ENCODE results near the gene SYNPR. TPM values are rescaled to one million over a fixed set of nuclear protein-coding genes. Genes with fewer than 3 reads are reported as not detected.

SYNPR gene
- total RNA-seq, 1 donor from 2014 or later, result not detected

- intact Hi-C loops (cut with micrococcal nuclease), result no loop called here
- H3K27ac Mint-ChIP-seq, result no peak overlapping the region
- no peaks in the 10 kb centered on the region for H3K4me1 Mint-ChIP-seq (ENCODE audit: low read depth)
- no peaks in the 10 kb centered on the region for H3K36me3 Mint-ChIP-seq (ENCODE audit: low read depth)
- H3K27me3 Mint-ChIP-seq (ENCODE audit: low read depth), result no peaks in the 10 kb centered on the region
- no peaks in the 10 kb centered on the region for H3K9me3 Mint-ChIP-seq
- no peak overlapping the region for H3K4me3 Mint-ChIP-seq (ENCODE audit: low read depth)
- DNase-seq (ENCODE audit: low spot score), result no peak
These were observed 192.6 kb downstream of the SYNPR start for GRCh38 chr3:63470745-63471144.

GRCh38 chr3:63471781-63472180 lies 193.7 kb downstream of the SYNPR start:
- Mint-ChIP-seq H3K27me3 (ENCODE audit: low read depth) (no peaks in the 10 kb centered on the region), H3K36me3 (ENCODE audit: low read depth) (no peaks in the 10 kb centered on the region), H3K27ac (no peak overlapping the region), H3K4me1 (ENCODE audit: low read depth) (no peaks in the 10 kb centered on the region), H3K4me3 (ENCODE audit: low read depth) (no peak overlapping the region), H3K9me3 (no peaks in the 10 kb centered on the region)
- intact Hi-C loops (cut with micrococcal nuclease), result no loop called here
- DNase-seq (ENCODE audit: low spot score), result no peak

GRCh38 chr3:63473641-63474166 lies 195.6 kb downstream of the SYNPR start:
- Mint-ChIP-seq H3K27ac (no peak overlapping the region), H3K9me3 (no peaks in the 10 kb centered on the region), H3K4me3 (ENCODE audit: low read depth) (no peak overlapping the region), H3K27me3 (ENCODE audit: low read depth) (no peaks in the 10 kb centered on the region), H3K36me3 (ENCODE audit: low read depth) (no peaks in the 10 kb centered on the region), H3K4me1 (ENCODE audit: low read depth) (no peaks in the 10 kb centered on the region)
- intact Hi-C loops (cut with micrococcal nuclease), result no loop called here
- DNase-seq (ENCODE audit: low spot score), result no peak

GRCh38 chr3:63474828-63475518 lies 196.9 kb downstream of the SYNPR start:
- Mint-ChIP-seq H3K36me3 (ENCODE audit: low read depth) (no peaks in the 10 kb centered on the region), H3K4me1 (ENCODE audit: low read depth) (no peaks in the 10 kb centered on the region), H3K9me3 (no peaks in the 10 kb centered on the region), H3K27me3 (ENCODE audit: low read depth) (no peaks in the 10 kb centered on the region), H3K4me3 (ENCODE audit: low read depth) (no peak overlapping the region), H3K27ac (no peak overlapping the region)
- intact Hi-C loops (cut with micrococcal nuclease), result no loop called here
- no peak for DNase-seq (ENCODE audit: low spot score)

- intact Hi-C loops (cut with micrococcal nuclease), result no loop called here
- Mint-ChIP-seq H3K36me3 (ENCODE audit: low read depth) (no peaks in the 10 kb centered on the region), H3K4me1 (ENCODE audit: low read depth) (no peaks in the 10 kb centered on the region), H3K4me3 (ENCODE audit: low read depth) (no peak overlapping the region), H3K27me3 (ENCODE audit: low read depth) (no peaks in the 10 kb centered on the region), H3K27ac (no peak overlapping the region), H3K9me3 (no peaks in the 10 kb centered on the region)
- DNase-seq (ENCODE audit: low spot score), result no peak
These were observed 199.5 kb downstream of the SYNPR start for GRCh38 chr3:63477494-63478129.

GRCh38 chr3:63478990-63479660 lies 201.0 kb downstream of the SYNPR start:
- Mint-ChIP-seq H3K4me3 (ENCODE audit: low read depth) (no peak overlapping the region), H3K36me3 (ENCODE audit: low read depth) (no peaks in the 10 kb centered on the region), H3K27me3 (ENCODE audit: low read depth) (no peaks in the 10 kb centered on the region), H3K4me1 (ENCODE audit: low read depth) (no peaks in the 10 kb centered on the region), H3K9me3 (no peaks in the 10 kb centered on the region), H3K27ac (no peak overlapping the region)
- no peak for DNase-seq (ENCODE audit: low spot score)
- intact Hi-C loops (cut with micrococcal nuclease), result no loop called here

- intact Hi-C loops (cut with micrococcal nuclease), result no loop called here
- Mint-ChIP-seq H3K9me3 (no peaks in the 10 kb centered on the region), H3K27me3 (ENCODE audit: low read depth) (no peaks in the 10 kb centered on the region), H3K27ac (no peak overlapping the region), H3K4me1 (ENCODE audit: low read depth) (no peaks in the 10 kb centered on the region), H3K4me3 (ENCODE audit: low read depth) (no peak overlapping the region), H3K36me3 (ENCODE audit: low read depth) (no peaks in the 10 kb centered on the region)
- no peak for DNase-seq (ENCODE audit: low spot score)
These were observed 201.5 kb downstream of the SYNPR start for GRCh38 chr3:63479661-63480035.

GRCh38 chr3:63481627-63482026 lies 203.5 kb downstream of the SYNPR start:
- H3K27ac Mint-ChIP-seq, result no peak overlapping the region
- no peaks in the 10 kb centered on the region for H3K4me1 Mint-ChIP-seq (ENCODE audit: low read depth)
- no peaks in the 10 kb centered on the region for H3K9me3 Mint-ChIP-seq
- H3K27me3 Mint-ChIP-seq (ENCODE audit: low read depth), result no peaks in the 10 kb centered on the region
- intact Hi-C loops (cut with micrococcal nuclease), result no loop called here
- H3K4me3 Mint-ChIP-seq (ENCODE audit: low read depth), result no peak overlapping the region
- DNase-seq (ENCODE audit: low spot score), result no peak
- H3K36me3 Mint-ChIP-seq (ENCODE audit: low read depth), result no peaks in the 10 kb centered on the region

GRCh38 chr3:63482341-63482740 lies 204.2 kb downstream of the SYNPR start:
- H3K4me1 Mint-ChIP-seq (ENCODE audit: low read depth), result no peaks in the 10 kb centered on the region
- no peaks in the 10 kb centered on the region for H3K9me3 Mint-ChIP-seq
- H3K27ac Mint-ChIP-seq, result no peak overlapping the region
- no peak for DNase-seq (ENCODE audit: low spot score)
- no peaks in the 10 kb centered on the region for H3K27me3 Mint-ChIP-seq (ENCODE audit: low read depth)
- no peak overlapping the region for H3K4me3 Mint-ChIP-seq (ENCODE audit: low read depth)
- intact Hi-C loops (cut with micrococcal nuclease), result no loop called here
- H3K36me3 Mint-ChIP-seq (ENCODE audit: low read depth), result no peaks in the 10 kb centered on the region

- intact Hi-C loops (cut with micrococcal nuclease), result no loop called here
- Mint-ChIP-seq H3K27me3 (ENCODE audit: low read depth) (no peaks in the 10 kb centered on the region), H3K9me3 (no peaks in the 10 kb centered on the region), H3K4me1 (ENCODE audit: low read depth) (no peaks in the 10 kb centered on the region), H3K36me3 (ENCODE audit: low read depth) (no peaks in the 10 kb centered on the region), H3K27ac (no peak overlapping the region), H3K4me3 (ENCODE audit: low read depth) (no peak overlapping the region)
- no peak for DNase-seq (ENCODE audit: low spot score)
These were observed 214.4 kb downstream of the SYNPR start for GRCh38 chr3:63492464-63492863.

- Mint-ChIP-seq H3K9me3 (no peaks in the 10 kb centered on the region), H3K4me1 (ENCODE audit: low read depth) (no peaks in the 10 kb centered on the region), H3K27ac (no peak overlapping the region), H3K36me3 (ENCODE audit: low read depth) (no peaks in the 10 kb centered on the region), H3K4me3 (ENCODE audit: low read depth) (no peak overlapping the region), H3K27me3 (ENCODE audit: low read depth) (no peaks in the 10 kb centered on the region)
- no peak for DNase-seq (ENCODE audit: low spot score)
- intact Hi-C loops (cut with micrococcal nuclease), result no loop called here
These were observed 215.0 kb downstream of the SYNPR start for GRCh38 chr3:63493101-63493500.

- intact Hi-C loops (cut with micrococcal nuclease), result no loop called here
- Mint-ChIP-seq H3K36me3 (ENCODE audit: low read depth) (no peaks in the 10 kb centered on the region), H3K27me3 (ENCODE audit: low read depth) (no peaks in the 10 kb centered on the region), H3K4me3 (ENCODE audit: low read depth) (no peak overlapping the region), H3K9me3 (no peaks in the 10 kb centered on the region), H3K27ac (no peak overlapping the region), H3K4me1 (ENCODE audit: low read depth) (no peaks in the 10 kb centered on the region)
- DNase-seq (ENCODE audit: low spot score), result no peak
These were observed 216.5 kb downstream of the SYNPR start for GRCh38 chr3:63494646-63495045.

GRCh38 chr3:63497641-63498040 lies 219.5 kb downstream of the SYNPR start:
- intact Hi-C loops (cut with micrococcal nuclease), result no loop called here
- Mint-ChIP-seq H3K4me3 (ENCODE audit: low read depth) (no peak overlapping the region), H3K27me3 (ENCODE audit: low read depth) (no peaks in the 10 kb centered on the region), H3K4me1 (ENCODE audit: low read depth) (no peaks in the 10 kb centered on the region), H3K9me3 (no peaks in the 10 kb centered on the region), H3K27ac (no peak overlapping the region), H3K36me3 (ENCODE audit: low read depth) (no peaks in the 10 kb centered on the region)
- DNase-seq (ENCODE audit: low spot score), result no peak
